NOMO-1 treated with dmso at 0.1 percent for 144 hours (cell line): Measurements from ENCODE around the gene CLDN22.

Source experiments
- DNase-seq: peaks from one replicate; lab custom pipeline; 2025; ENCODE audit not compliant: unreplicated experiment; lab: John Stamatoyannopoulos, UW

The CLDN22 gene

DNA sequence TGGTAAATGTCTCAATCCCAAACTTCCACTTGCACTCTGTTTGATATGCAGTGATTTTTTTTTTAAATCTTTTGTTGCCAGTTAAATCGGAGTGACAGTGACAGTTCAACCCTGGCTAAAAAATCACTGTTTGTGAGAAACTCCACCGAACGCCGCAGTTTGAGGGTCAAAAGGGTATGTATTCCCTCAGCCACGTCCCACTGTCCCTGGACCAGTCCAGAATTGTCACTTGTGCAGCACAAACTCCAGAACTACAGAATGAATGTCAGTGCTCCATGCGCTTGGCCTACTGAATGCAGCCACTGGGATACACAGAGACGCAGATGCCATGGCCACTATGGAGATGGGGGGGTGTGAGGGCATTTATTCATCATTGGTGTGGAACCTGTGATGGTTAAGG is 34.2 kb downstream of the CLDN22 start:
- no peak for DNase-seq

- DNase-seq, result no peak
Measured at GRCh38 chr4:183284965-183285364, 35.1 kb downstream of the CLDN22 start.

DNA sequence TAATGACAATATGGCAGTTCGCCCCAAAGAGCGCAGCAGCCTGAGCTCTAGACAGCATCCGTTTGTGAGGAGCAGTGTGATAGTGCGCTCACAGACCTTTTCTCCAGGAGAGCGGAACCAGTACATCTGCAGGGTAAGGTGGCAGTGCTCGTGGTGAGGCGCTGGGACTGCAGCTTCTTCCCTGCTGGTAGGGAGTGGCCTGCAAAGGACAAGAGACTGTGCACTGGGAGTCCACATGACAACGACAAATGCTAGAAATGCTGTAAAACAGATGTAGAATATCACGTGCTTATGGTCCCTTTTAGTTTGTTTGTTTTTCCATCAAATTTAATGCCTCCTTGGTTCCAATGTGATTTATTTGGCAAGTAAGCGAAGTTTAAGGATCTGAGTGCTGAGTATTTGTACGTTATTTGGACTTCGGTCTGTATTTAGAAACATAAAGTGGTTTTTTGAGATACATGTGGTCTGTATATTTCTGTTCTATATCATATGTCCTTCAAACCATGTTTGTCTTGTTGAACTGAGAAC is 35.8 kb downstream of the CLDN22 start:
- no peak for DNase-seq

DNA sequence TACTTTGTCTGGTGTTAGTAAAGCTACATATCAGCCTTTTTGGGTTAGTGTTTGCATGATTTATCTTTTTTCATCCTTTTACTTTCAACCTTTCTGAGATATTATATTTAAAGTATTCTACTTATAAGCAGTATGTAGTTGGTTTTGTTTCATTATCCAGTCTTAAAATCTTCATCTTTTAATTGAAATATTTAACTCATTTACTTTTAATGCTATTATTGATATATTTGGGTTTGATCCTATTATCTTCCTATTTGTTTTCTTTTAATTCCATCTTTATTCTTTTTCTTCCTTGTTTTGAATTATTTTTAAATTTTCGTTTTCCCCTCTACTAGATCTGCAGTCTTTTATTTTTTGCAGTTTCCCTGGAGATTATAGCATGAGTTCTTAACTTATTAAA is 44.0 kb downstream of the CLDN22 start:
- no peak for DNase-seq

DNA sequence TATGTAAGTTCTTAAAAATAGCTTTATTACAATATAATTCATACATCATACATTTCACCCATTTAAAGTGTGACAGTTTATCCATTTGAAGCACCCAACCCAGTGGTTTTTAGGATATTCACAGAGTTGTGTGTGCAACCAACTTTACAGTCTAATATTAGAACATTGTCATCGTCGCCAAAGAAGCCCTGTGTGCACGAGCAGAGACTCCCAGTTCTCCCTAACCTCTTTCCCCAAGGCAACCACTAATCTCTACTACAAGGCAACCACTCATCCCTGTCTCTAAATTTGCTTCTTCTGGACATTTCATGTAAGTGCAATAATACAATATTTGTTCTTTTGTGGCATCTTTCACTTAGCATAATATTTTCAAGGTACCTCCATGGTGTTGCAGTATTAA is 47.7 kb downstream of the CLDN22 start:
- no peak for DNase-seq

GRCh38 chr4:183268556-183268955 is 51.5 kb downstream of the CLDN22 start:
- DNase-seq, result no peak
